A673 (cell line): ENCODE results near the gene PLD4.
"Not testable (repeated sequence)": the region's sequence is repeated elsewhere in the genome, so short reads cannot be mapped to it uniquely, and the experiment has no call there.

Source experiments
- CTCF ChIP-seq: fragments of 300-800, 200-600 bp; sonication (generic); conservative IDR thresholded peaks from 2 replicates; pipeline ENCODE4 v1.5.1; 2017; ENCODE audit warnings: low read depth, mild to moderate bottlenecking, antibody characterized with exemption, low read length, moderate library complexity, mixed read lengths
- EZH2 ChIP-seq: fragments of 200-600 bp; sonication (generic); IDR thresholded peaks from 2 replicates; pipeline ENCODE4 v1.6.1; 2017; ENCODE audit warnings: borderline replicate concordance, low read depth, mild to moderate bottlenecking, mixed read lengths, antibody characterized with exemption, low read length; ENCODE audit not compliant: poor library complexity, severe bottlenecking

GRCh38 chr14:104944436-104945205, 19.9 kb downstream of the PLD4 start:
- not testable (repeated sequence) for TF ChIP-seq CTCF, EZH2
